IMR-90 (cell line): ENCODE results near the gene CLEC4A.

Experiments used
- CEBPB ChIP-seq: IDR thresholded peaks from 2 replicates; pipeline ENCODE4 v1.6.1; 2012; ENCODE audit warnings: low read depth, low read length, improper control_type of control experiment
- MAZ ChIP-seq: IDR thresholded peaks from 2 replicates; pipeline ENCODE4 v1.6.1; 2012; ENCODE audit warnings: low read depth, mild to moderate bottlenecking, low read length, improper control_type of control experiment, moderate library complexity, borderline replicate concordance
- MXI1 ChIP-seq: IDR thresholded peaks from 2 replicates; pipeline ENCODE4 v1.6.1; 2012; ENCODE audit warnings: low read depth, mild to moderate bottlenecking, low read length, moderate library complexity, borderline replicate concordance
- POLR2A ChIP-seq: IDR thresholded peaks from 2 replicates; pipeline ENCODE4 v1.6.1; 2012; ENCODE audit warnings: mild to moderate bottlenecking, low read depth, low read length
- RAD21 ChIP-seq: IDR thresholded peaks from 2 replicates; pipeline ENCODE4 v1.6.1; 2012; ENCODE audit warnings: low read length, improper control_type of control experiment
- RFX5 ChIP-seq: IDR thresholded peaks from 2 replicates; pipeline ENCODE4 v1.8.0; 2012; ENCODE audit warnings: low read depth, mild to moderate bottlenecking, low read length, moderate library complexity
- USF2 ChIP-seq: fragments of 150-350 bp; IDR thresholded peaks from 2 replicates; pipeline ENCODE4 v1.6.1; 2017; ENCODE audit warnings: mild to moderate bottlenecking, antibody characterized with exemption, low read length, low read depth
- TF ChIP-seq, protein P1 (sequence below): conservative IDR thresholded peaks from 2 replicates; pipeline ENCODE4 v1.5.1; 2012; ENCODE audit warnings: mild to moderate bottlenecking, low read depth, low read length, improper control_type of control experiment

DNA sequence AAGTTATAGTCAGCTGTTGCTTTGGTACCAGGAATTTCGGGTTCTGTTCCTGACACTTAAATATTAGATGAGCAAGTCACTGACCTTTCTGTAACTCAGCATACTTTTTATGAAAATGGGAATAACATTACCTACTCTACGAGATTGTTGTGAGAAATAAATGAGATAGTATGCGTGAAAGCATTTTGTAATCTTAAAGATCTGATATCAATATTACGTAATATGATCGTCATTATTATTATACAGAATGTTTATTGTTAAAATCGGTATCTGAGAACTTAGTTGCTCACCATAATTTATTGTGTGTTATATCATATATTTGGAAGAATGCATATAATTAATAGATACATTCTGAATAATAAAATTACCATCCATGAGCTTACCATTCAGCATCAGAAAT, 47.5 kb upstream of the CLEC4A start:
- TF ChIP-seq, protein P1, sequence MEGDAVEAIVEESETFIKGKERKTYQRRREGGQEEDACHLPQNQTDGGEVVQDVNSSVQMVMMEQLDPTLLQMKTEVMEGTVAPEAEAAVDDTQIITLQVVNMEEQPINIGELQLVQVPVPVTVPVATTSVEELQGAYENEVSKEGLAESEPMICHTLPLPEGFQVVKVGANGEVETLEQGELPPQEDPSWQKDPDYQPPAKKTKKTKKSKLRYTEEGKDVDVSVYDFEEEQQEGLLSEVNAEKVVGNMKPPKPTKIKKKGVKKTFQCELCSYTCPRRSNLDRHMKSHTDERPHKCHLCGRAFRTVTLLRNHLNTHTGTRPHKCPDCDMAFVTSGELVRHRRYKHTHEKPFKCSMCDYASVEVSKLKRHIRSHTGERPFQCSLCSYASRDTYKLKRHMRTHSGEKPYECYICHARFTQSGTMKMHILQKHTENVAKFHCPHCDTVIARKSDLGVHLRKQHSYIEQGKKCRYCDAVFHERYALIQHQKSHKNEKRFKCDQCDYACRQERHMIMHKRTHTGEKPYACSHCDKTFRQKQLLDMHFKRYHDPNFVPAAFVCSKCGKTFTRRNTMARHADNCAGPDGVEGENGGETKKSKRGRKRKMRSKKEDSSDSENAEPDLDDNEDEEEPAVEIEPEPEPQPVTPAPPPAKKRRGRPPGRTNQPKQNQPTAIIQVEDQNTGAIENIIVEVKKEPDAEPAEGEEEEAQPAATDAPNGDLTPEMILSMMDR = no peak
- TF ChIP-seq POLR2A (no peak), MXI1 (no peak), CEBPB (peak; percentile 70), USF2 (no peak), MAZ (no peak), RAD21 (no peak), RFX5 (no peak)
